CD4-positive, alpha-beta T cell treated with Interleukin-12 subunit alpha and Interleukin-12 subunit beta, for 1 hour (primary cell): Measurements from ENCODE around the gene TTC13.

ENCODE experiments used
- DNase-seq: peaks from one replicate; pipeline ENCODE4 v3.0.0-alpha.2; 2020

TTC13 gene

GRCh38 chr1:230943048-230943593 lies 35.5 kb downstream of the TTC13 start:
- no peak for DNase-seq

DNA sequence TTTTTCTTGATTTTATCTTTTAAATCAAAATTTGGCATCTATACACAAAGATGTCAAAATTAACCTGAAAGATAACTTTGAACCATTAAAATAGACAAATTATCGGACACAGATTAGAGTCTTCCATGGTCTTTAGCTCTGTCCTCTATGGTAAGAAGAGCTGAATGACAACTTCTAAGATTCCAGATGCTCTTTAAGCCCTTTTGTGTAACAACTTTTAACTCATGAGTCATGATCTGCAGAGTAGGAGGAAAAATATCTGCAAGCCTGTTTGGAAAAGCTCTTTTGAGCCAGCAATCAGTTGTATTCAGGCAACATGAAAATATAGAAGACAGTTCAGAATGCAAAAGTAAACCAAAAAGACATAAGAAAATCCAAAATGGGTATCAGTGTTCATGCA lies 37.8 kb downstream of the TTC13 start:
- no peak for DNase-seq

- DNase-seq, result no peak
Measured at GRCh38 chr1:230939806-230940489, 38.7 kb downstream of the TTC13 start.

- no peak for DNase-seq
Measured at GRCh38 chr1:230938924-230939368, 39.7 kb downstream of the TTC13 start.

DNA sequence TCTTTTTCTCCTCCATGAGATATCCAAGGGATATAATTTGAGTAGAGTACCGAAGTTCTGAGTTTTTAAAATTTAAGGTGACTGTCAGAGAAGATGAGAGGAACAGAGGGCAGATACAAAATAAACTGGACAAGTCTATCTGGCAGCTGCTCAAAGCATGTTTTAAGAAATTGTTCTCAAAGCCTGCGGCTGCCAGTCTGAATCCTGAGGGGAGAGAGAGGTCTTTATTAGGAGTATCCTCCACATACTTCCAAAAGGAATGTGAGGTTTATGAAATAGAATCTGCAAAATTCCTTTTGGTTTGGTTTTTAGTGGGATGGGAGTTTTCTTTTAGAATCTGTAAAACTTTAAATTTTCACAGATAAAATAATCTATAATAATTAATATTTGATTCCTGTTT lies 41.3 kb downstream of the TTC13 start:
- no peak for DNase-seq

DNA sequence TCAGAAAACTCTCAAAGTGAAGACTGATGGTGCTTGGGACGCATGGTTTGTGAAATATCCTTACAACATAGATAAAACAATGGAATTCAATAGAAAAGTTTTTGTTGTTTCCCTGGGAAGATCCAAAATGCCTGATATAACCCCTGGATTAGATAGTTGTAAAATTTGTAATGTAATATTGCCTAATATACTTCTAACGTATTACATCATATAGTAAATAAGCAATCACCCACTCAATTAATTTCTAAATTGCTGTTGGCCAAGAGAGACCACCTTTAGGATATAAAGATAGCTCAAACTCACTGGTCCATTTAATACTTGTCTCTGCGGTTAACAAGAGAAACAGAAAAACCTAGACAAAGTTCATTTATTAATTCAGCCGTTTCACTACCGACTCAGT lies 42.2 kb downstream of the TTC13 start:
- DNase-seq, result no peak

DNA sequence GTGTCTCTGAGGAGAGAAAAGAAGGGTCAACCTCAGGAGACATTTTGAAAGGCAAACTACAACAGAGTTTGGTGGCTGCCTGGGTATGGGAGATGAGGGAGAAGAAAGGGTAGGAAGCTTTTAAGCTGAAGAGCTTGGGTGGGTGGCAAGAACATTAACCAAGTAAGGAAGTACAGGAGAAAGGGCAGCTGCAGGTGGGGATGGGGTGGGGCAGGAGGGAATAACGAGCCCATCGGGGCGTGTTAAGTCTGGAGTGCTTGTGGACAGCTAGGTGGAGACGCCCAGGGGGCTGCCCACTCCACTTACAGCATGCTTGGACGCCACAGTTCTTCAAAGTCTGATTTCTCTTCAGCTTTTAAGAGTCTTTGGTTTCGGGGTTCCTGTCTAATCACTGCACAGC lies 42.8 kb downstream of the TTC13 start:
- no peak for DNase-seq

- DNase-seq, result no peak
Measured at GRCh38 chr1:230930986-230931385, 47.7 kb downstream of the TTC13 start.

DNA sequence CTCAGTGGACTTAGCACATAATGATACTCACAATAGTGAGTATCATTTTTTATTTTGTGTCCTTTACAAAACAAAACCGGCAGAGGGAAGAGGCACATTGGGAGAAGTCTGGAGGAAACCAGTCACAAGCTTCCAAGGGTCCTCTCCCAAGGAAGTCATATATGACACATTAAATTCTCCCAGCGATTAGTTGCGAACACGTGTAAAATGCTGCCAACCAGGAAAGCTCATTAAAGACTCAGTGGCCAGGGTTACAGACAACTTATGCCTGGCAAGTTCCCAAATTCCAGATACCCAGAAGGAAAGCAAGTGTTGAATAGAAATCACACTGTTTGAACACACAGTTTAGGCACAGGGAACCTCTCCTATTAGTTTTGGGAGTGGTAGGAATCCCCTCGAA lies 52.5 kb downstream of the TTC13 start:
- no peak for DNase-seq

DNA sequence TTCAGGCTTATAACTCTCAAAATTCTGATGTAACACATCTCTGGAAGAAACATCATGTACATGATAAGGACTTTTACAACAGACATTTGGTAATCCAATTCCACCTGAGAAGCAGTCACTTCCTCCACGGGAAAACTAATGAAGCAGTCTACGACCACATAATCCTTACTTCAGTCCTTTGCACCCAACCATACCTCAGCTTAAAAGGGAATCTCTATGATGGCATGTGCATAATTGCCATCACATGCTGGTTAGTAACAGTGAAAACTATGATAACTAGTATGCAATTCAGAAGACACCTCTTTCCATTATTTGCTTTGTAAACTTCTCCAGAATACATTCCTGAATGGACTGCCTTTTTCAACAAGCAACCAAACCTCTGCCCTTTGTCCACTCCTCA lies 53.1 kb downstream of the TTC13 start:
- DNase-seq, result no peak

DNA sequence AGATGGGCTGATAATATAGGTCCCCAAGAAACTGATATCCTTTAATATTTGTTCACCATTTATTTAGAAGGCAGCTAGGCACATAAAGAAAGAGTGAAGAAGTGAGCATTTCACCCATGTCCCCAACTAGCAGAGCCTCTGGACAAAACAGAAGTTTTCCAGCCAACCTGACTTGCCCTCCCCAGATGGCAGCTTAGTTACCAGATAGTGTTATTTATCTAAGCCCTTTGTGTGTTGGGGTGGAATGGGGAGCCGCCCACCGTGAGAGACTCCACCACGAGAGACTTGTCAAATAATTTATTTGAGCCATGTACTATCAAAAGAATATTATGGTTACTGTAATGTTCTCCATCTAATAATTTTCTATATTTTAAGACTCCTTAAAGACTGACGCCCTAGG lies 55.5 kb downstream of the TTC13 start:
- no peak for DNase-seq

DNA sequence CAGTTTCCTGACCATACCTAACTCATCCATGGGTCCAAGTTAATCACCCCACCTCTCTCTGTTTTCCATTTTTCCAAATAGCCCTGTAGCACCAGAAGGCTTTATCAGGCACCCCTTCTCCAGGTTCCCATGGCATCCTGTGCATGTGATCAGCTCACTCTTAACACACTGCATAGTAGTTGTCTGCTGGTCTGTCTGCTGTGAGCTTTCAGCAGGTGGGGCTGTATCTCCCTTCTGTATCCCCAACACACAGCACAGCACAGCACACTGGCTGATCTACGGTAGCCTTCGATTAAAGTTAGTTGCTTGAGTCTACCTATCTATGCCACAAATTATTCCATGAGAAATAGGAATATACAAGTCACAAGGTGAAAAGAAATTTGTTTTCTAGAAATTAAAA lies 56.0 kb downstream of the TTC13 start:
- DNase-seq, result no peak

DNA sequence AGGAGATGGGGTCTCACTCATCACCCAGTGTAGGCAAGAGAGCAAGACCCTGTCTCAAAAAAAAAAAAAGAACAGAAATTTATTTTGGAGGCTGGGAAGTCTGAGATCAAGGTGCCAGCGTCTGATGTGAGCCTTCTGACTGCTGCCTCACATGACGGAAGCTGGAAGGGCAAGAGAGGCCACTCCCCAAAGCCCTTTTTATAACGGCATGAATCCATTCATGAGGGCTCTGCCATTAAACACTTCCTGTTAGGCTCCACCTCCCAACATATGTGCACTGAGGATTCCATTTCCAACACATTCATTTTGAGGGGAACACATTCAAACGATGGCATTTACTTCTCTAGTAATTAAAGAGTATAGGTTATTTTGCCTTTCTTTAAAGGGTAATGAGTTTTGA lies 59.5 kb downstream of the TTC13 start:
- no peak for DNase-seq

DNA sequence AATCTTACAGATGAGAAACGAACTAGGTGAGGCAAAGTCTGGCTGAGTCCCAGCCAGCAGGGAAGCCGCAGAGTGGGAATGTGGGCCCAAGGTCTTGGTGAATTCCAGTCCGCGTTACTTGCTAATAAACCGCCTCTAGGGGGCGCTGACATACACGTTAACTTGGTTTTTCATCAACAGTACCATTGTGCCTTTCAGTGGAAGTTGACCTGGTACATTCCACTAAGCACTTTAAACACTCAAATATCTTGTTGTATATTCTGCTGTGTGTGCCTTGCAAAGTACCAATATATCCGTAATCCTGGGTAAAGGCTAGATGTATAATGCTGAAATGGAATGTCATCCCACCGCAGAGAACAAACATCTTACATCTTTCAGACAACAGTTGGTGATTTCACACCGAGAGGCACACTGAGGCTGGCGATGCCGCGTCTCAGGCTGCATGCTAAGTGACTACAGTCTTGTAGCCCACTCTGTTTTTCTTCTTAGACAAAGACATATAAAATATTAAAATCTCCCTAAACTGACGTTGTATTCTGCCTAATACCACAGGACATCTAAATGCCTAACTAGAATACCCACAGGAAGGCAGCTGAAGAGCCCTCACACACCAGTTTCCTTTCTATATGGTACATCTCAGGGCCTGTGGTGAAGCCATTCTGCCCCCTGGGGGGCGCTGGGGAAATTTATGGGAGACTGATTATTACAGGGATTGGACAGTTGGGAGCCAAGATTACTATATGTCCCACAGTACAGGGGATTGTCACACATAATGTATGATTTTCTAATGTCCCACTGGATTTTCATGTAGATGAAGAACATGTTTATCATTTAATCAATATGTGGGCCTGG lies 61.2 kb downstream of the TTC13 start:
- peak; percentile 79 for DNase-seq

GRCh38 chr1:230916587-230917283 lies 61.9 kb downstream of the TTC13 start:
- no peak for DNase-seq

DNA sequence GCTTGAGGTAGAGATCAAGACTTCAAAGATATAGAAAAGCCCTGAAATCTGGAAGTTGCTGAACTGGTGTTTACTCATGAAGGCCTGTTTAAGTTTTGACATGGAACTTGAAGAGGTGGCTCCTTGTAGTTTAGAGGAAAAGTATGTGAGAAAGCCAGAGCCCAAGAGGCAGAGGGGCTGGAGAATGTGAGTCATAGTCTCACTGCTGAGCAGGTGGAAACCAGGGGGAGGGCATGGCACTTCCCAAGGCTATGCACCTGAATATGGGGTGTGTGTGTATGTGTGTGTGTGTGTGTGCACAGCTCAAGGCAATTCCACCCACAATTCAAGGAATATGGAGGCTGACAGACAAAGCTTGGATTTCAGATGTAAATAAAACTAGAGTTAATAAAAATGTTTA lies 63.6 kb downstream of the TTC13 start:
- DNase-seq, result no peak

- no peak for DNase-seq
Measured at GRCh38 chr1:230913496-230913895, 65.2 kb downstream of the TTC13 start.

DNA sequence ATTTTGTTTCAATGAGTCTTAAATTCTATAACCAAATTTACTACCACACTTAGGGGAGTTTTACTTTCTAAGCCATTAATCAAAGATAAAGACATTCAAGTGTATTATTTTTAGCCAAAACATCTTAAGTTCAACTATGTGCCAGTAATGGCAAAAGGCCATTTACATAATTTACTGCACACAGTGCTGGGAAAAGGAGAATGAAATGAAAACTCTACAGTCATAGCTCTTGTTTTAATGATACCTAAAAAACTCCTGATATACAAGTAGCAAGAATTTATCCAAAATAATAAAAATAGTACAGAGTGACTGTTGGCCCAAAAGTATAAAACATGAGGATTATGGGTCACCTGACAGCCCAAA lies 67.9 kb downstream of the TTC13 start:
- DNase-seq, result no peak

- no peak for DNase-seq
Measured at GRCh38 chr1:230909974-230910754, 68.5 kb downstream of the TTC13 start.

GRCh38 chr1:230907472-230908205 lies 71.0 kb downstream of the TTC13 start:
- no peak for DNase-seq

DNA sequence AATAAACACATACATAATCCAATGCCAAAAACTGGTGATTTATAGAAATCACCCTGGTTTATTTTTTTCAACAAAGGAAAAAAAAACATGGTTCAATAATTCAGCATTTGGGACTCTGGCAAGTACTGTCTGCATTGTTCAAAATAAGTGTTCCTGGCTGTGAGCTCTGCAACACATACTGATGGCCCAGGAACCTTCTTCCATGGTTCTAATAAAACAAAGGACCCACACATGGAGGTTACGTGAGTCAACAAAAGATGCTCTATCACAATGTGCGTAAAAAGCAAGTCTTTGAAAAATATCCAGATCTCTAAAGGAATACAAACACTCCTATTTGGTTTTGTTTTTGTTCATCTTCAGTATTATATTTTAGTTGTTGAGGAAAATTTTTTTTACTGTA lies 72.4 kb downstream of the TTC13 start:
- DNase-seq, result no peak

DNA sequence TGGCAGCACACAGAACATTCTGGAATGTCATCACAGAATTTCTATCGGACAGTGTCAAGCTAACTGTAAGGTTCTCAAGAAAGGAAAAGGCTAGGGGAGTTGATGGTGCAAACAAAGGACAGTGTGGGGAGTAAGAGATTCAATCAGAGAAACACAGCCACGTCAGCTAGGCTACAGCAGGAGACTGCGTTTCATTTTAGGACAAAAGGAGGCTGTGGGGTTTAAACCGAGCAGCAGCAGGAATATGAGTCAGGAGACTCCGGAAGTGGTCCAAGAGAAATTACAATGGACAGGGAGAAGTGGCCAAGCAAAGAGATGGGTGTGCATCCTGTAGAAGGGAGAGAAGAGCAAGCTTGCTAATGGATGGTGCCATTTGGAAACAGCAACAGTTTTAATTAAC lies 72.9 kb downstream of the TTC13 start:
- no peak for DNase-seq
